Measurements from ENCODE around the gene FOXQ1. TPM values are rescaled to one million over a fixed set of nuclear protein-coding genes. Genes with fewer than 3 reads are reported as not detected.

FOXQ1 gene
- total RNA-seq, 2 experiments from 2014 or later = not detected

GRCh38 chr6:1279065-1279464 lies 32.8 kb upstream of the FOXQ1 start:
- no peak for DNase-seq
- H3K4me3 Mint-ChIP-seq = no peak overlapping the region
- H3K27me3 Mint-ChIP-seq = peaks cover 35% of the 10 kb centered on the region
- ChIA-PET POLR2A (no interaction called here), CTCF (no interaction called here)
- H3K36me3 Mint-ChIP-seq = no peaks in the 10 kb centered on the region
- intact Hi-C loops (cut with micrococcal nuclease) = no loop called here
- H3K4me1 Mint-ChIP-seq (ENCODE audit: low read depth) = no peaks in the 10 kb centered on the region
- no peak overlapping the region for H3K27ac Mint-ChIP-seq
- no peaks in the 10 kb centered on the region for H3K9me3 Mint-ChIP-seq

DNA sequence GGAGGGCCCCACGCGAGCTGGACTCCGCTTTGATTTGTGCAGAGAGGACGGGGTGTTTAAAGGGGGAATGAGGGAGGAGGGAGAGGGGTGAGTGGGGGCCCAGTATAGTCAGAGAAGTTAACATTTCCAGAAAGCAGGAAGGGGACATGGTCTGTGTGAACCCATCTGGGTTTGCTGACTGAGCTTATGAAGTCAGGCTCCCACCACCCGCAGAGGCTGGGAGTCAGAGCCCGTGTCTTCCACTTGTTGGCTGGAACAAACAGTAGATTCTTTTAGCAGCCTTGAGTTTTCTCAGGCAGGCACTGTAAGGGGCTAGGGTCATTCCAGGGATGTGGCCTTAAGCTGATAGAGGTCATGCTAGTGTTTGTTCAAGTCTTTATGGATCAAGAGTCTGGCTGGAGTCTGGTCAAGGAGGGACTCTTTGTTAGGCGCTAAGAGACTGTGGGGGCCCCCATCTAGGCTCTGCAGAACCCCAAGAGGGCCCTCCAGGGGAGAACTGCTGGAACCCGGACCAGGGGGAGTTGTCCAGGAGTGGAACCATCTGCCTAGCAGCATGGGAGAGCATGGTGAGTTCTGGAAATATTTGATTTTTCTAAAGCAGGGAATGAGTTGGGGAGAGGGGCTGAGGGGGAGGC lies 31.1 kb upstream of the FOXQ1 start:
- POLR2A ChIA-PET = no interaction called here
- H3K36me3 Mint-ChIP-seq = no peaks in the 10 kb centered on the region
- intact Hi-C loops (cut with micrococcal nuclease) = no loop called here
- CTCF ChIA-PET = no interaction called here
- no peak for DNase-seq
- no peaks in the 10 kb centered on the region for H3K9me3 Mint-ChIP-seq
- no peaks in the 10 kb centered on the region for H3K4me1 Mint-ChIP-seq (ENCODE audit: low read depth)
- peaks cover 28% of the 10 kb centered on the region for H3K27me3 Mint-ChIP-seq
- no peak overlapping the region for H3K4me3 Mint-ChIP-seq
- H3K27ac Mint-ChIP-seq = no peak overlapping the region

GRCh38 chr6:1281746-1282145 lies 30.2 kb upstream of the FOXQ1 start:
- Mint-ChIP-seq H3K4me3 (no peak overlapping the region), H3K4me1 (ENCODE audit: low read depth) (no peaks in the 10 kb centered on the region), H3K9me3 (no peaks in the 10 kb centered on the region), H3K27me3 (peaks cover 26% of the 10 kb centered on the region), H3K36me3 (no peaks in the 10 kb centered on the region), H3K27ac (no peak overlapping the region)
- no peak for DNase-seq
- CTCF ChIA-PET = no interaction called here
- POLR2A ChIA-PET = no interaction called here
- intact Hi-C loops (cut with micrococcal nuclease) = no loop called here

GRCh38 chr6:1283501-1283900 lies 28.4 kb upstream of the FOXQ1 start:
- DNase-seq = no peak
- ChIA-PET CTCF (no interaction called here), POLR2A (no interaction called here)
- H3K27me3 Mint-ChIP-seq = peaks cover 25% of the 10 kb centered on the region
- H3K4me3 Mint-ChIP-seq = no peak overlapping the region
- H3K9me3 Mint-ChIP-seq = no peaks in the 10 kb centered on the region
- H3K4me1 Mint-ChIP-seq (ENCODE audit: low read depth) = no peaks in the 10 kb centered on the region
- no peaks in the 10 kb centered on the region for H3K36me3 Mint-ChIP-seq
- intact Hi-C loops (cut with micrococcal nuclease) = no loop called here
- no peak overlapping the region for H3K27ac Mint-ChIP-seq

GRCh38 chr6:1285556-1285955 lies 26.3 kb upstream of the FOXQ1 start:
- CTCF ChIA-PET = no interaction called here
- Mint-ChIP-seq H3K9me3 (no peaks in the 10 kb centered on the region), H3K27ac (no peak overlapping the region), H3K4me3 (no peak overlapping the region), H3K27me3 (peaks cover 20% of the 10 kb centered on the region), H3K36me3 (no peaks in the 10 kb centered on the region), H3K4me1 (ENCODE audit: low read depth) (no peaks in the 10 kb centered on the region)
- POLR2A ChIA-PET = no interaction called here
- no peak for DNase-seq
- intact Hi-C loops (cut with micrococcal nuclease) = no loop called here

DNA sequence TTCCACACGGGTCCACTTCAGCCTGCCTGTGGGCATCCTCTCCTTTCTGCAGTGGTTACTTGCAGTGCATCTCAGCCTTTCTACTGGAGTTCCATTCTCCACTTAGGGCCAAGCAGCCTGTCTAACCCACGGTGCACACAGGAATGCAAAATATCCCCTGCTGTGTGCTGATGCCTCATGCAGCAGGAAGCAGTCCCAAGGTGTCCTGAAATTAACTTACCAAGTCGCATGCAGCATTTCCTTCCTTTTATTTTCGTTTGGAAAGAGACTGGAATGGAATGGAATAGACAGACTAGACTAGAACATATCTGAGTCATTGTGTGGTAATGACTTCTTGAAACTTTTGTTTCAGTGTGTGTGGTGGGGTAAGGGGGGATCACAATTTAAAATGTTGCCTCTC lies 25.9 kb upstream of the FOXQ1 start:
- H3K36me3 Mint-ChIP-seq = no peaks in the 10 kb centered on the region
- ChIA-PET CTCF (no interaction called here), POLR2A (no interaction called here)
- H3K27me3 Mint-ChIP-seq = peaks cover 19% of the 10 kb centered on the region
- no peak for DNase-seq
- H3K27ac Mint-ChIP-seq = no peak overlapping the region
- H3K9me3 Mint-ChIP-seq = no peaks in the 10 kb centered on the region
- no peak overlapping the region for H3K4me3 Mint-ChIP-seq
- intact Hi-C loops (cut with micrococcal nuclease) = no loop called here
- no peaks in the 10 kb centered on the region for H3K4me1 Mint-ChIP-seq (ENCODE audit: low read depth)

- no peak for DNase-seq
- Mint-ChIP-seq H3K27me3 (peaks cover 10% of the 10 kb centered on the region), H3K9me3 (no peaks in the 10 kb centered on the region), H3K27ac (no peak overlapping the region), H3K4me3 (no peak overlapping the region), H3K4me1 (ENCODE audit: low read depth) (no peaks in the 10 kb centered on the region), H3K36me3 (no peaks in the 10 kb centered on the region)
- ChIA-PET CTCF (no interaction called here), POLR2A (no interaction called here)
- intact Hi-C loops (cut with micrococcal nuclease) = no loop called here
Measured at GRCh38 chr6:1287103-1287591, 24.8 kb upstream of the FOXQ1 start.

DNA sequence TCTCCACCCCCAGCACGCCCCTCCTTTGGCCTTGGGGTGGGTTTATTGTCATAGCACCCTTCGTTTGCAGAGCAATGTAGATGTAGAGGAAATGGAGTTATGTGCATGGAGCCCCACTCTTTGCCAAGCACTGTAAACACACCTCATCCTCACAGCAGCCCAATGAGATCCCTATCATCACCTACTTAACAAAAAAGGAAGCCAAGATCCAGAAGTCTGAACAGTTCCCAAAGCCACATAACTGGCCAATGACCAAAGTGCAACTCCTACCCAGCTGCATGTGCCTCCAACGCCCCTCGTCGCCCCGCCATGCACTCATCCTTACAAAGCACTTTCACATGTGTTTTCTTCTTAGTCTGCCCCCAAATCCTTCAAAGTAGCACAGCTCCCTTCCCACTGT lies 21.8 kb upstream of the FOXQ1 start:
- Mint-ChIP-seq H3K27ac (no peak overlapping the region), H3K9me3 (no peaks in the 10 kb centered on the region), H3K36me3 (no peaks in the 10 kb centered on the region), H3K4me3 (no peak overlapping the region), H3K27me3 (peaks cover 15% of the 10 kb centered on the region), H3K4me1 (ENCODE audit: low read depth) (no peaks in the 10 kb centered on the region)
- ChIA-PET CTCF (interaction anchor here (1.4 kb wide), 1 partner anchor 107 kb away, joined by 4 read pairs; no protein-coding TSS in a partner anchor), POLR2A (no interaction called here)
- DNase-seq = no peak
- intact Hi-C loops (cut with micrococcal nuclease) = no loop called here

GRCh38 chr6:1290805-1291204 lies 21.1 kb upstream of the FOXQ1 start:
- no peak overlapping the region for H3K4me3 Mint-ChIP-seq
- intact Hi-C loops (cut with micrococcal nuclease) = no loop called here
- POLR2A ChIA-PET = no interaction called here
- H3K27ac Mint-ChIP-seq = no peak overlapping the region
- CTCF ChIA-PET = interaction anchor here (1.4 kb wide), 1 partner anchor 106 kb away, joined by 4 read pairs; no protein-coding TSS in a partner anchor
- H3K9me3 Mint-ChIP-seq = no peaks in the 10 kb centered on the region
- H3K4me1 Mint-ChIP-seq (ENCODE audit: low read depth) = no peaks in the 10 kb centered on the region
- DNase-seq = no peak
- no peaks in the 10 kb centered on the region for H3K36me3 Mint-ChIP-seq
- H3K27me3 Mint-ChIP-seq = peaks cover 15% of the 10 kb centered on the region

DNA sequence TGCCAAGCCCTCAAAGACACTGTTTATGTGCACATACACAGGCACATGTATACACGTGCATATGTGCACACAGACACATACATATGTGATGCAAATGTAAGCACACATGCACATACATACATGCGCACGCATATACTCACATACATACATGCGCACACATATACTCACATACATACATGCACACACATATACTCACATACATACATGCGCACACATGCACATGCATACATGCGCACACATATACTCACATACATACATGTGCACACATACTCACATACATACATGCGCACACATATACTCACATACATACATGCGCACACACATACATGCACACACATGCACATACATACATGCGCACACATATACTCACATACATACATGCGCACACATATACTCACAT lies 20.5 kb upstream of the FOXQ1 start:
- CTCF ChIA-PET = interaction anchor here (1.4 kb wide), 1 partner anchor 105 kb away, joined by 4 read pairs; no protein-coding TSS in a partner anchor
- no peaks in the 10 kb centered on the region for H3K36me3 Mint-ChIP-seq
- H3K27ac Mint-ChIP-seq = no peak overlapping the region
- POLR2A ChIA-PET = no interaction called here
- no peak for DNase-seq
- H3K4me1 Mint-ChIP-seq (ENCODE audit: low read depth) = no peaks in the 10 kb centered on the region
- no peaks in the 10 kb centered on the region for H3K9me3 Mint-ChIP-seq
- peaks cover 17% of the 10 kb centered on the region for H3K27me3 Mint-ChIP-seq
- no peak overlapping the region for H3K4me3 Mint-ChIP-seq
- intact Hi-C loops (cut with micrococcal nuclease) = no loop called here

DNA sequence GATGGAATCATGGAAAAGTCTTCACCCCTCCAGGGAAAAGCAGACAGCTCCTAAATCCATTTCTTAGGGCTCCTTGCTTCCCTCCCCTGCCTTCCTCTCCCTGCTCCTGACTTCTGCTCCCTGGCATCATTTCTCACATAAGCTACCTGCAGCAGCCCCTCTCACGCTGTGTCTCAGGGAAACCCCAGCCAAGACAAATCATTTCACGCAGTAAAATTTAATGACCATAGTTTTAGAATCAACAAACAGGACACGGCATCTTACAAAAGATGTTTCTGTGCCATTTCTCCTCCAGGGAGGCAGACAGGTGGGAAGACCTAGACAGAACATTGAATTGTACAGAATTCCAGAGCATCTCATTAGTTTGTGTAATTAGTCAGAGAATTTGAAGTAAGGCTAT lies 16.5 kb upstream of the FOXQ1 start:
- Mint-ChIP-seq H3K27ac (no peak overlapping the region), H3K27me3 (peaks cover 20% of the 10 kb centered on the region), H3K36me3 (no peaks in the 10 kb centered on the region), H3K4me1 (ENCODE audit: low read depth) (no peaks in the 10 kb centered on the region), H3K4me3 (no peak overlapping the region), H3K9me3 (no peaks in the 10 kb centered on the region)
- CTCF ChIA-PET = no interaction called here
- no peak for DNase-seq
- intact Hi-C loops (cut with micrococcal nuclease) = no loop called here
- POLR2A ChIA-PET = no interaction called here

DNA sequence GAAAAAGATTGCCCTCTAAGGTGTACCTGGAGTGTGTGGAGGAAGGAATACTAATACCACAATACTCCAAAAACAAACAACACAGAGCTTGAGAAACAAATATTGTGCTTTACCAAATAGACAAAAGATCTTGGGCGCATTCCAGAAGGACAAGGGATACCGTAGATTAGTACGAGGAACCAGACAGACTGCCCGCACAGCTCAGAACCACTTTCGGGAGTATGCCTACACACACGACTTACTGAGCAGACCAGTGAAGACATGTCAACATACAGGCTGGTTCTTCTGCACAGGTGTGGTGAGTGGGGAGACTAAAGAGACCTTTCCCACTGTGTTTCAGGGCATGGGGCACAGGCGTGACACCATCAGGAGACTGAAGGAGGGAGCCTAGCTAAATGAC lies 15.8 kb upstream of the FOXQ1 start:
- intact Hi-C loops (cut with micrococcal nuclease) = no loop called here
- no peak for DNase-seq
- Mint-ChIP-seq H3K36me3 (no peaks in the 10 kb centered on the region), H3K4me1 (ENCODE audit: low read depth) (no peaks in the 10 kb centered on the region), H3K27me3 (peaks cover 20% of the 10 kb centered on the region), H3K9me3 (peaks cover 2% of the 10 kb centered on the region), H3K4me3 (no peak overlapping the region), H3K27ac (no peak overlapping the region)
- POLR2A ChIA-PET = no interaction called here
- CTCF ChIA-PET = interaction anchor here (1.0 kb wide), 1 partner anchor 498 kb away, joined by 3 read pairs; no protein-coding TSS in a partner anchor

- H3K36me3 Mint-ChIP-seq = no peaks in the 10 kb centered on the region
- H3K9me3 Mint-ChIP-seq = peaks cover 6% of the 10 kb centered on the region
- no peak overlapping the region for H3K27ac Mint-ChIP-seq
- H3K4me3 Mint-ChIP-seq = no peak overlapping the region
- no peaks in the 10 kb centered on the region for H3K4me1 Mint-ChIP-seq (ENCODE audit: low read depth)
- ChIA-PET CTCF (interaction anchor here (1.0 kb wide), 1 partner anchor 499 kb away, joined by 3 read pairs; no protein-coding TSS in a partner anchor), POLR2A (no interaction called here)
- H3K27me3 Mint-ChIP-seq = peaks cover 22% of the 10 kb centered on the region
- DNase-seq = no peak
- intact Hi-C loops (cut with micrococcal nuclease) = no loop called here
Measured at GRCh38 chr6:1296542-1296941, 15.4 kb upstream of the FOXQ1 start.
